HCEC 1CT (cell line): ENCODE measurements around the gene GGTLC2.
A peak's percentile ranks its signal among the peaks of the same experiment; 100 is the strongest.
"Not testable (repeated sequence)": the region's sequence is repeated elsewhere in the genome, so short reads cannot be mapped to it uniquely, and the experiment has no call there.

Experiments used
- DNase-seq: peaks from one replicate; pipeline ENCODE4 v3.0.0-alpha.2; 2017

Gene GGTLC2

DNA sequence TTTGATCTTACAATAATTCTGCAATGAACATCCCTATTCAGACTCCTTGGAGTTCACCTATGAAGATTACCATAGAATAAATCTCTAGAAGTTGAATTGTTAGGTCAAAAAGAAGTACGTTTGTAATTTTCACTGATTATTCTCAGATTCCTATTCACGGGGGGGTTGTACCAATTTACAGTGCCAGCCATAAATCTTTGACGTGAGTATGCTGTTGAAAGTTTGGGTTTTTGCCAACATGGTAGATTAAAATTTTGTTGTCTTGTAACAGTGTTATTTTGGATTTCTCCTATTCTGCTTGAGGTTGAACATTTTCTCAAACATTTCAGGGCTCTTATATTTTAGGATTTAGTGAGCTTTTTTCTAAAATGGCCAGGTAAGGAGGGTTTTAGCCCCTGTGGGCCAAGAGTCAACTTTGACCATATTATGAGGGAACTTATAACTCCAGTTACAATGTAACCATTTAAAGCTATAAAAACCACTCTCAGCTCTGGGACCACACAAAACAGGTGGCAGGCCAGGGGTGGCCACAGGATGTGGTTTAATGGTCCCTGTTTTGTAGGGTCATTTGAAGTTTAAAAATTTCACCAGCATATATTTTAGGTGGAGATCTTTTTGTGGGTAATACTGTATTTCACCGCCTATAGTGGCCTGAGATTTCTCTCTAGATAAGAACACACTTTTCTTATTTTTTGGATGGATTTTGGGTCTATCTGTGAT, 25.8 kb downstream of the GGTLC2 start:
- DNase-seq = no peak

DNA sequence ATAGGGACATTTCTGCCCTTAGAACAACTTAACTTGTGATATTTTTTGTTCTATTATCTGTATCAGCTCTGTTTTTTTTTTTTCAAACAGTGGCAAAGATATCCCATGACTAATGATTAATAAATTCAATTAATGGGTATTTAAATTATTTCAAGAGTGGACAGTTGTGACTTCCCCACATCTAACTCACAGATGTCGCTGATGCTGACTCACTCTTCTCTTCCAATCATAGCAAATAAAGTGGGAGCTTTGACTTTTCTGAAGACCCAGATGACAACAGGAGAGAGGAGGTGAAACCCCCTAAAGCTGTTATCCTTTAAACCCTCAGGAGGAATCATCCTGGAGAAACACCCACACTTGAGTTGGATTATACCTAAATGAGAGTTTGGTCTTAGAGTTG, 27.1 kb downstream of the GGTLC2 start:
- no peak for DNase-seq

DNA sequence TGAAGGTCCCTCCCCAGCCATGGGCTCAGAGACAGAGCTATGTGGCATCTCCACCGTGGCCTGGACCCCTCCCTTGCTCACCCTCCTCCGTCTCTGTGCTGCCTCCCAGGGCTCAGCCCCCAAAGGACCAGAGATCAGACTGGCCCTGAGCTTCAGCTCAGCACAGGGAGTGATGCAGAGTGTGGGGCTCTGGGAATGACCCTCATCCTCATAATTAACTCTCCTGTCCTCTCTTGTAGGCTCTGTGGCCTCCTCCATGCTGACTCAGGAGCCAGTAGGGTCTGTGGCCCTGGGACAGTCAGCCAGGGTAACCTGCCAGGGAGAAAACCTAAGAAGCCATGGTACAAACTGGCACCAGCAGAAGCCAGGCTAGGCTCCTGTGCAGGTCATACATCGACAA, 28.7 kb downstream of the GGTLC2 start:
- DNase-seq = no peak

DNA sequence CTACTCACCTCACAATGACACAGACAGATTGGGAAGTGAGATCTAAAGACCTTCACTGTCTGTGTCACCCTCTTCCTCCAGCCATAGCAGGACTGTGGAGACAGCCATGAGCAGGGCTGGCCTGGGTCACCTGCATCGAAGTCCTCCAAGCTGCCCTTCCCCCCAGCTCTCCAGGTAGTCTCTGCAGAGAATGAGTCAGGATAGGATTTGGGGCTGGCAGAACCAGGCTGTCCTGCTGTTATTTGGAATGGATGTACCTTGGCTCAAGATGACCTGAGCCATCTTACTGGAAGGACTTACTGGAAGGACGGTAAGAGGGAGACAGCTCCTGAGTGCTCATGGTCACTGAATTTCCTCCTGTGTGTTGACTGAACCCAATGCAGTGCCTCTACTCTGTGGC, 29.2 kb downstream of the GGTLC2 start:
- DNase-seq = no peak

DNA sequence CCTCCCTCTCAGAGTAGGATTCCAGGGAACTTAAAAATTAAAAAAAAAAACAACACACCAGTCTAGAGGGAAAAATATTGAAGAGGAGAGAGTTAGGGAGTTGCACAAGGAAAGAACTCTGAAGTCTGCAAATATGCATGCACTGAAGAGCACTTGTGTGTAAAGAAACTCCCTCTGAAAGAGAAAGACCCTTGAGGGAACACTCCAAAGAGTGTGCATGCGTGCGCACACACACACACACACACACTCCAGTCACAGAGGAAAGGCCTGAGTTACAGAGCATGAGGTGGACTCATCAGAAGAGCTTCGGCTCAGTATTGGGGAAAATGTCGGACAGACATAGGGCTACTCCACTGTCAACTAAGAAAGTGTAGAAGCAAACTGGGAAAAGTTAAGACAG, 30.1 kb downstream of the GGTLC2 start:
- DNase-seq = no peak

DNA sequence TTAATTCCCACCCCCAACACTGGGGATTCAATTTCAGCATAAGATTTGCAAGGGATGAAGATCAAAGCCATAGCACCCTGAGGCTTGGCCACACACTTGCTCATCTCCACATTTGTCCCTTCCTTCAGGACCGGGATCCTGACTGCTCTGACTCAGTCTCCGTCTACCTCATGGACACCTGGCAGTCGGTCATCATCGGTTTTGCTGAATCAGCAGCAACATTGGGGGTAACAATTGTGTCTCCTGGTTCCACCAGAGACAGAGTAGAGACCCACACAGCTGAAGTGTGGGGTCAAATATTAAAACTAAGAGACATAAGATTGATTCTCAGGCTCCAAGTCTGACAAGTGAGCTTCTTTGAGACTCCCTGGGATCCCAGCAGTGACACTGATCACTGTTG, 34.6 kb downstream of the GGTLC2 start:
- no peak for DNase-seq

DNA sequence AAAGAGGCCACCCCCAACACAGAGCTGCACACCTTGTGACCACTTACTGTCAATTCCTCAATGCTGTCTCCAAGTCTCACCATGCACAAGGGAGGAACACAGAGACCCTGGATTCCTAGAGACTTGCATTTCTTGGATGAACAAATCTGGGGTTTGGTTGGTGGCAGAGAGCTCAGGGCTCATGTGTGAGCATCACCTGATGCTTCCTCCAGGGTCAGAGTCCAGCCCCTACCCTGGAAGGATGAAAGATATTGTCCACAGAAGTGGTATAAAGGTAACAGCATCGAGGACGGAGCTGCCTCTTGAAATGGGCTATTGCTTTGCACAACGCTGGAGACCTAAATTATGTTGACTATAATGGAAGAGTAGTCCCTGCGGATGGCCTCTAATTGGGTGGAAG, 36.0 kb downstream of the GGTLC2 start:
- DNase-seq = no peak

DNA sequence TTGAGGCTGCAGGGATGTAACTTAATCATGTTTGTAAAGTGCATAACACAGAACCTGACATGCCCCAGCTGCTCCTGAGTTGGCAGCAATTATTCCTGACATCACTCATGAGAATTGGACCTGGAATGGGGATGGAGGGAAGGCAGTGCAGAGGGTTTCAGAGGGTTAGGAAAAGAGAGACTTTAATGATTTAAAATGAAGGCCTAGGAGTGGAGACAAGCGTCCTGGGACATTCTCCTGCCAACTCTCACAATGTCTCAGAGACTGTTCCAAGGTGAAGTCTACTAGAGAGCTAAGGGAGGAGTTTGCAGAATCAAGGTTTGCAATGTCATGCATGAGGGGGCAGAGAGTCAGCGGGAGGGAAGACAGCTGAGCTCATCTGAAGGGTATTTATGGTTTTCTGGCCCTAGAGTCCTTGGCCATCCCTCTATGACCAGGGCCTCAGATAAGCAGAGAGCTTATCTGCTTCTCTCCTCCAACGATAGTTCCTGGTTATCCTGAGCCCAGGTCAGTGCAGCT, 36.9 kb downstream of the GGTLC2 start:
- peak; percentile 45 for DNase-seq

DNA sequence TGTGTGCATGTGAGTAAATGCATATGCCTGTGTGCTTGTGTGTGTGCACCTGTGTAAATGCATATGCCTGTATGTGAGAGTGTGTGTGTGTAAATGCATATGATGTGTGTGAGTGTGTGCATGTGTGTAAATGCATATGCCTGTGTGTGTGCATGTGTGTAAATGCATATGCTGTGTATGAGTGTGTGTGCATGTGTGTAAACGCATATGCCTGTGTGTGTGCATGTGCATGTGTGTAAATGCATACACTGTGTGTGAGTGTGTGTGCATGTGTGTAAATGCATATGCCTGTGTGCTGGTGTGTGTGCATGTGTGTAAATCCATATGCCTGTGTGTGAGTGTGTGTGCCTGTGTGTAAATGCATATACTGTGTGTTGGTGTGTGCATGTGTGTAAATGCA, 37.8 kb downstream of the GGTLC2 start:
- no peak for DNase-seq

DNA sequence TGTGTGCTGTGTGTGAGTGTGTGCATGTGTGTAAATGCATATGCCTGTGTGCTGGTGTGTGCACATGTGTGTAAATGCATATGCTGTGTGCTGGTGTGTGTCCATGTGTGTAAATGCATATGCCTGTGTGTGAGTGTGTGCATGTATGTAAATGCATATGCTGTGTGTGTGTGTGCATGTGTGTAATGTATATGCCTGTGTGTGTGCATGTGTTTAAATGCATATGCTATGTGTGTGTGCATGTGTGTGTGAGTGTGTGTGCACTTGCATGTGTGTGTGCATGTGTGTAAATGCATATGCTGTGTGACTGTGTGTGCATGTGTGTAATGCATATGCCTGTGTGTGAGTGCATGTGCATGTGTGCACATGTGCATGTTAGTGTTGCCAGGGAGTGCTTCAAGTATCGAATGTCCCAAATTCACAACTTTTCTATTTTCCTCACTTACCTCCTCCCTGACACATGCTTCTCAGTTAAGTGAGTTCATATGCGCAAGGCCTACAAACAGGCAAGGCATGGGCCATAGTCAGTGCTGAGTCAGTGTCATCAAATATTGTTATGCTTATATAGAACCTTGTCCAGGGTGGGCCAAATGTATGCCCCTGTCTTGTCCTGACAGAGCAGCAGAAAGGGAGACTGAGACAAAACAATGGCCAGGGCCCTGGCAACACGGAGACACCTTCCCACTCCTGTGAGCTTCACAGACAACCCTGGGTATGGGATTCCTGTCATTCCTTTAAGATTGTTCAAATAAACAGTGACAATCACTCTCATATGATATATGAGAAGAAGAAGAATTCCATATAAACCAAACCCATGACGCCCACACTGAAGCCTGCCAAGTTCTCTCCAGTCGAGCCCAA, 38.6 kb downstream of the GGTLC2 start:
- peak; percentile 74 for DNase-seq

DNA sequence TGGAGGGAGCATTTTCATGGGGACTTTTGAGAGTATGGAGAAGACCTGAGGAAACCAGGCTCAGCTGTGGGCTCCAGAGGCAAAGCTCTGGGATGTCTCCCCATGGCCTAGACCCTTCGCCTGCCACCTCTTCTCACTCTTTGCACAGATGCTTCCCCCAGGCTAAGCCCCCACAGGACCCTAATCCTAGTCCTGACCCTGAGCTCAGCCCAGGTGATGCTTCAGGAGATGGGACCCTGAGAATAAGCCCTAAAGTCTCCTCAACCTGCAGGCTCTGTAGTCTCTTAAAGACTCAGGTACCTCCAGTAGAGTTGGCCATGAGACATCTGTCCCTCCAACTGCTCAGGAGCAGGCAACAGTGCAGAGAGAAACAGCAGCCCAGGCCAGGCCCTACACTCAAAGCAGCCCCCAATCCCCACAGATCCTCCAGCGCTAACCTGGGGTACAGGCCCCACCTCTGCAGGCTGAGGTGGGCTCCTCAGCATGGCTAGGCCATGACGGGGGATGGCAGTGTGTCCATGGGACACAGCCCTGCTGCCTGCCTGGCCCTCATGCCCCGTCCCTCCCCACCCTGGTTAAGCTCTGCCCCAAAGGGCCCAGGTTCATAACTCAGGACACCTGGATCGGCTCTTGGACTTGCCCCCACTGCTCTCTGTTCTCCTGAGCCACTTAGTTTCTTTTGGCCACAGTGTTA, 39.4 kb downstream of the GGTLC2 start:
- DNase-seq = no peak

DNA sequence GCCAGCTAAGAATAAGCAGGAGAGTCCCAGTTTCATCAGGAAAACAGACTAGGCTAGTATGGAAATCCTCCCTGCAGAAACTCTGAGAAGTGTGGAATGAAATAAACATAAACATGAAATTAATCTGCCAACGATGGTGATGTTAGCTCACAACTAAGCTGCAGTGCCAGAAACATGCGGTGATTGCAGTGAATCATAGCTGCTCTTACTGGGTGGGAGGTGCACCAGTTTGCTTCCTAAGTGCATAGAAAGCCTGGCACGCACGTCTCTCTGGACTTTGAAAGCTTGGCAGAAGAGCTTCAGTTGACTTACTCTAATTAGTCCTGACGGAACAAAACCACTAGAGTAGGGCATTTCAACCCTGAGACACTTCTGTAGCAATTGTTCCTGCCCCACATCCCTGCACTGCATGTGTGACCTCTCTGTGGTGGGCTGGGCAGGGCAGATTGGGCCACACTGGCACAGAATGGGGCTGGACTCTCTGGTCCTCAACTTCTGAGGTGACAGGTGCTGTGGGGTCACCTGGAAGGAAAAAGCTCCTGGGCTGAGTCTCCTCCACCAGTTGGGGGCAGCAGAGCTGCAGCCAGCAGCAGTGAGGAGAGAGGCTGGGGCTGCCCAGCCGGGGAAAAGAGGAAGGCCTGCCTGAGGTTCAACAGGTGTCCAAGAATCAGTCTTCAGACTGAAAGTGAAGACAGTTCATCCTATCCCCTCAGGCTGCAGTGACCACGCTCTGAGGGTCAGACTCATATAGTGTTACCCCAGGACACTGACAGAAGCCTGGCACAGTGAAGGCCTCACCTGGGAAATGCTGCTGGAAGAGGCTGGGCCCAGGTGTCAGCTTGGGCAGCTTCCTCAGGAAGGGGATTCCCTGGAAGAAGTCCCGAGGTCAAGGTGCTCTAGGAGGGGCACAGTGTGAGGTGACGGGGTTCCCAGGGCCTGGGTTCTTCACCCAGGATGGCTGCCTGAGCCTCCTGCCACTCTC, 40.5 kb downstream of the GGTLC2 start:
- peak; percentile 89 for DNase-seq

DNA sequence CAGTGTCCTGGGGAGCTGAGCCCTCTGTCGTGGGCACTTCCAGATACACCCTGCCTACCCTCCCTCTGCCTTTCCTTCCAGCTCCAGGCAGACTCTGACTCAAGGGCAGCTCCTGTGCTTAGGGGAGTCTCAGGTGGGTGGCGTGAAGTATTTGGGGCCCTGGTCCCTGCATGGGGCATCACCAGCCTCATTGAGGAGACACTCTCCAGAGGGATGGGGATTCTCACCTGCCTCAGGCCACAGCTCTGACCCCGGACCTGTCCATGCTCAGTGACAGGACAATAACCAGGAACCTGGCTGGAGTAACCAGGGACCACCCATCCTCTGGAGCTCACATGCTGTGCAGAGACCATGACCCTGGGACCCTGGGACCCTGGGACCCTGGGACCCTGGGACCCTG, 41.2 kb downstream of the GGTLC2 start:
- no peak for DNase-seq

DNA sequence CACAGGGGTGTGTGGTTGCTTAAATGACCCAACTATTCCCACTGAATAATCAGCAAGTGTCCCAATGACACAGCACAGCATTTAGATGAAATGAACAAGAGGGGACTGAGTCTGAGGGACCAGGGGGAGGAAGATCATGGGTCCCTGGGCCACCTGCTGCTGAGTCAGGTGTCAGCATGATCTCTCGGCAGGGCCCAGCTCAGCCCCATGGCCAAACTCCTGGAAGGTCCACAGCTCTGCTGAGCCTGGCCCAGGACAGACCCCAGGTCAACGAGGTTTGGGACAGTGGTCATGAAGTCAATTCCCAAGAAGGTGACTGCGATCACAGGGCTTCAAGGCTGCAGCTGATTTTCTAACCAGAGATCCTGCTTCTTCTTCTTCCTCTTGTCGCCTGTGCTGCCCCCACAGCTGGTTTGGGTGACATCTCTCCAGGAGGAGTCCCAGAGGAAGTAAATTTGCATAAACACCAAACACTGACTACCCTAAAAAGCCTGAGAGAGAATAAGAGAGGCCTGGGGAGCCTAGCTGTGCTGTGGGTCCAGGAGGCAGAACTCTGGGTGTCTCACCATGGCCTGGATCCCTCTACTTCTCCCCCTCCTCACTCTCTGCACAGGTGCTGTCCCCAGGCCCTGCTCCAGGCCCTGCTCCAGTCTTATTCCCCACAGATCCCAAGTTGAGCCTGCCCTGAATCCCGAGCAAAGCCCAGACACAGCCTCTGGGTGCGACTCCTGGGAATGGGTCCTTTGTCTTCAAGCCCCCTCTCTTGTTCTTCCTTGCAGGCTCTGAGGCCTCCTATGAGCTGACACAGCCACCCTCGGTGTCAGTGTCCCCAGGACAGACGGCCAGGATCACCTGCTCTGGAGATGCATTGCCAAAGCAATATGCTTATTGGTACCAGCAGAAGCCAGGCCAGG, 42.0 kb downstream of the GGTLC2 start:
- not testable (repeated sequence) for DNase-seq

DNA sequence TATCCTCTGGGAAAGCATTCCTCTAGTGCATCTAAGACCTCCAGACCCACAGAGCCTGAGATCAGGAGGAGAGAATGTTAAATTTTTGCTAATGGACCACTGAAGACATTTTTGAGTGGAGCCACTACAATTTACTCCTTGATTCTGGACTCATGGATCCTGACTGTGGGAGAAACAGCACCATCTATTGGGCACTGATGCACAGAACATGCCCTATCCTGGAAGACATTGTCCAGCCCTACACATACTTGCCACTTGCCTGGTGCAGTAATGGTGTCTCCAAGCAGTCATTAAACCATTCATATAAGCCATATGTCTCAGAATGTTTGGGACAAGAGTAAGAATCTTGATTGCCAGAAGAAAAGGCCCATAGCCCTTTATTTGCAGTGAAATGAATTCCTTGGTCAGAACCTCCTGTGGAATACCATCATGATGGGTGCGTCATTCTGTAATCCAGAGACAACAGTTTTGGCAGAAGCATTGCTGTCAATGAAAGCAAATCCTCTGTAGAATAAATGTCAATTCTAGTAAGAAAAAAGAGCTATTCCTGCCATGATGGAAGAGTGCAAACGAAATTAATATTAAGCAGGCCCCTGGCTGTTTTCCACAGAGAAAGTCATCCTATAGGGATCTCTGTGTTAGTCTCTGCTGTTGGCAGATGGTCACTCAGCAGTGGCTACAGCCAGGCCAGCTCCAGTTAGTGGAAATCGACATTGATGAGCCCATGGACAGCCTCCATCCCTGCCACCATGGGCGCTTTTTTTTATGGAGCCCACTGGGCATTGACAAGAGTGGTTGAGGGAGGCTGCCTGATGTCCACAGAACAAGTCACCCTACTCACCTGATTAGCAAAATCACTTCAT, 43.5 kb downstream of the GGTLC2 start:
- DNase-seq = peak; percentile 50

DNA sequence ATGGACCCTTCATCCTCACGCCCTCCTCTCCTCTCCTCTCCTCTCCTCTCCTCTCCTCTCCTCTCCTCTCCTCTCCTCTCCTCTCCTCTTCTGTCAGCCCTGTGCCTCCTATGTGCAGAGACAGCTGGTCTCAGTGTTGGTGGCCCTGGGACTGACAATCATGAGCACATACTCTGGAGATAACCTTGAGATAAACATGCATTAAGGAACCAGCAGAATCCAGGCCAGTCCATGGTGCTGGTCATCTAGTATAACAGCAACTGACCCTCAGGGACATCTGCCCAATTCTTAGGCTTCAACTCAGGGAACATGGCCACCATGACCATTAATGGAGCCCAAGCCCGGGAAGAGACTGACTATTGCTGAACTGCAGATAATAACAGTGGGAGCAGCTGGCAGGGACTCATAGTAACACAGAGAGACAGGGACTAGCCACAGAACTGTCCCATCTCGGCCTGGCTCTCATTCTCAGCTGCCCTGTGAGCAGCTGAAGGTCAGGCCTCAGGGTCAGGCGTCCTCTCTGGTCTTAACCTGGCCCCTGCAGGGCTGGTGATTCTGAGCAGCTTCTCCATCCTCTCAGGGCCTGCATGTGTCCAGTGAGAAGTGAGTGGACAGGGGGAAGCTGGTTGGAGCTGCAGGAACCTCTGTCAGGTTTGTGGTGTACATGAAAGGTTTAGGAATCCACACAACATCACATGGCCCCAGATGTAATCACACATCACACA, 45.4 kb downstream of the GGTLC2 start:
- DNase-seq = no peak

DNA sequence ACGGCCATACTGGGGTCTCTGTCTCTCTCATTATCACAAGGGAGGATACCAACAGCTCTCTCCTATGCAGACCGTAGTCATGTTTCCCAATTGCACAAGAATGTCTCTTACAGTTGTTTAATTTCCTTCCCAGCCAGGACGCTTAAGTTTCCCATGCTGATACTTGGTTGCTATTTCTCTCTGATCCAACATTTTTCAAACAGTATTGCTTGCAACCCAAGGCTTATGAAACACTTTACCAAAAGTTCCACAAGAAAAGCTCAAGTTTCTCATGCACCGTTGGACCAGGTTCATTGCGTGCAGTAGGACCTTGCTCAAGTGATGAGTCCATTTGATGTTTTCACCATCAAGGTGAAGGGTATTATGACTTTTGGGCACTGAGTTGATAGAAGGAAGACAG, 46.6 kb downstream of the GGTLC2 start:
- DNase-seq = no peak

DNA sequence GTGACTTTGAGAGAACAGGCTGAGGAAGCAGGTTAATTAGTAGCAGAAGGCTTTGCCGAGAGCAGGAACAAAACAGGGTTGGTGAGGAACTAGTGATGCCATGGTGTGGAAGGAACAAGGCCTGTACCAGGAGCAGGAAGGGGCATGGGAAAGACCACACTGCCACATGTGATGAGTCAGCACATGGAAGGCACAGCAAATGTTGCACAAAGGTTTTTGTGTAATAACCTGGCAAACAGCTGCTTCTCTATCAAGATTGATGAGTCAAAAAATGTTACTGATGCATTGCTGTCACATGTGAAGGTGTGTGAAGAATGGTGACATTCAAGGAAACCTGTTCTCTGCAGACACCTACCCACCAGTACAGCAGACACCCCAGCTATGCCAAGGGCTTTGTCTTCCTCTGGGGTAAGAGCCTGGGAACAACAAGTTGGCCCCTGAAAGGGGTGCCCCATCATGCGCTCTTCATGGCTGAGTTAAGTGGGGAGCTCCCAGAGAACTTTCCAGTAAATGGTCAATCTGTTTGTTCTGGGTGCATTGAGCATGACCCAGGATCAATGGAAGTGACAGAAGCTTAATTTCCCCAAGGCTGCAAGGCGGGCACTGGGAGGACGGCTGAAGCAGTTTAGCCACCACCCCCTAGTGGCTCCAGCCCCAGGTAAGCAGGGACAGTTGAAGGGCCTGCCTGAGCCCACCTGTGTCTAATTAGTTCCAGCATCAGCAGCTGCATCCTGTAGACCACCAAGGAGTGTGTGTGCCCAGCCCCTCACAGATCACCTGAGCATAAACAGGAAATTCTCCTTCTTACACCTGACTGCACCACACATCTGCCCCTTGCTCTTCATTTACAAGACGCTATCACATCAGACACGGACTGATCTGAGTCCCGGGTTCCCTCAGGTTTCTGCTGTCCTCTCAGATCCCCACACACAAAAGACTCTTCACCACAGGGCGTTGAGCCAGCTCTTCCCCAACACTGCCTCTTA, 47.6 kb downstream of the GGTLC2 start:
- peak; percentile 23 for DNase-seq
